HepG2 (cell line): Measurements from ENCODE around the gene POP7. TPM values are rescaled to one million over a fixed set of nuclear protein-coding genes. Genes with fewer than 3 reads are reported as not detected.

ENCODE experiments used
- ATAC-seq: fragments of 200-7000 bp; cut with Tn5 transposase; 3 replicates; pipeline ENCODE4 v1.9.1; 2020; ENCODE audit warnings: mild to moderate bottlenecking, moderate library complexity
- BruUV-seq: library from RNA; stranded (reverse); fragments of 400-500 nt; replicated peaks from 2 replicates; lab custom pipeline; 2021; lab: Mats Ljungman, UMichigan
- CTCF ChIA-PET: fragments of 300-600 bp; formaldehyde crosslinking; extraction: SDS; loops from one replicate; lab custom pipeline; 2021; ENCODE audit warnings: low total read pairs, inconsistent platforms, low intra/inter-chr PET ratio; lab: Yijun Ruan, JAX
- POLR2A ChIA-PET: fragments of 350-600 bp; sonication (Branson Sonifier 250); formaldehyde crosslinking; loops from one replicate; lab custom pipeline; 2020; ENCODE audit warnings: antibody characterized with exemption, inconsistent platforms; lab: Yijun Ruan, JAX
- DNase-seq: peaks from one replicate; pipeline ENCODE4 v3.0.0-alpha.2; 2015; ENCODE audit warnings: low spot score
- FAIRE-seq: peaks from 3 replicates; lab custom pipeline; 2011; peaks lifted over from hg19 to GRCh38; lab: Jason Lieb, UNC
- H2AFZ ChIP-seq: one replicate; pipeline ENCODE4 v1.6.1; 2011; ENCODE audit warnings: low read length, inconsistent platforms
- H3K27ac ChIP-seq: fragments of 300-600 bp; 3 replicates; pipeline ENCODE4 v1.8.0; 2011; ENCODE audit warnings: mixed run types, mild to moderate bottlenecking, mixed read lengths, low read length, inconsistent platforms; ENCODE audit not compliant: insufficient read depth; ENCODE audit errors: extremely low read length
- H3K27me3 ChIP-seq, 2 experiments: fragments of 200-600 bp in 1 of 2; 2 replicates in 1 of 2; 3 replicates in 1 of 2; pipeline versions ENCODE4 v1.6.0 to v1.8.0; 2011; ENCODE audit warnings: low read length in 2 of 2, mild to moderate bottlenecking in 2 of 2, moderate library complexity in 2 of 2, inconsistent platforms in 1 of 2; ENCODE audit not compliant: insufficient read depth in 2 of 2, control insufficient read depth in 1 of 2
- H3K36me3 ChIP-seq, 2 experiments: fragments of 200-600 bp in 1 of 2; replicated peaks in 1 of 2; 2 replicates in 1 of 2; 3 replicates in 1 of 2; pipeline versions ENCODE4 v1.5.1 to v1.8.0; 2011; ENCODE audit warnings: low read length in 2 of 2, inconsistent platforms in 1 of 2; ENCODE audit not compliant: insufficient read depth in 2 of 2, control insufficient read depth in 1 of 2
- H3K4me1 ChIP-seq: 2 replicates; pipeline ENCODE4 v1.5.1; 2012; ENCODE audit warnings: low read length, inconsistent platforms; ENCODE audit not compliant: insufficient read depth
- H3K4me2 ChIP-seq: 2 replicates; pipeline ENCODE4 v1.6.0; 2011; ENCODE audit warnings: low read depth, low read length, inconsistent platforms
- H3K4me3 ChIP-seq, 3 experiments: fragments of 200-600 bp in 1 of 3; sonication (generic), shearing (Covaris generic) in 1 of 3; replicated peaks in 1 of 3; 2 replicates each; pipeline ENCODE4 v1.5.1; 2011 to 2016; ENCODE audit warnings: low read length in 3 of 3, inconsistent platforms in 2 of 3, low read depth in 2 of 3, mild to moderate bottlenecking in 2 of 3, control low read depth in 1 of 3, mixed read lengths in 1 of 3; ENCODE audit not compliant: insufficient read depth in 1 of 3
- H3K79me2 ChIP-seq: one replicate; pipeline ENCODE4 v1.6.1; 2011; ENCODE audit warnings: low read length, inconsistent platforms; ENCODE audit not compliant: insufficient read depth
- H3K9ac ChIP-seq: 2 replicates; pipeline ENCODE4 v1.6.0; 2011; ENCODE audit warnings: mild to moderate bottlenecking, low read depth, low read length, inconsistent platforms; ENCODE audit not compliant: insufficient read depth
- H3K9me3 ChIP-seq: 2 replicates; pipeline ENCODE4 v1.5.1; 2012; ENCODE audit warnings: mild to moderate bottlenecking, low read length
- H4K20me1 ChIP-seq: 2 replicates; pipeline ENCODE4 v1.6.0; 2011; ENCODE audit warnings: inconsistent platforms, mild to moderate bottlenecking, low read length, moderate library complexity; ENCODE audit not compliant: insufficient read depth
- AGO1 ChIP-seq: fragments of 200-400 bp; formaldehyde crosslinking; IDR thresholded peaks from 2 replicates; pipeline ENCODE4 v1.6.1; 2017; ENCODE audit warnings: mild to moderate bottlenecking, low read depth, low read length, moderate library complexity; ENCODE audit not compliant: poor library complexity, severe bottlenecking
- ETS1 ChIP-seq: sonication (generic); formaldehyde crosslinking; IDR thresholded peaks from 2 replicates; pipeline ENCODE4 v1.4.0; 2020; ENCODE audit warnings: missing genetic modification reagents
- MED13 ChIP-seq: sonication (generic); formaldehyde crosslinking; IDR thresholded peaks from 2 replicates; pipeline ENCODE4 v1.5.0; 2020; ENCODE audit warnings: missing genetic modification reagents
- NFAT5 ChIP-seq: sonication (generic); formaldehyde crosslinking; IDR thresholded peaks from 2 replicates; pipeline ENCODE4 v1.4.0; 2020; ENCODE audit warnings: missing genetic modification reagents
- ZBTB39 ChIP-seq: sonication (generic); formaldehyde crosslinking; IDR thresholded peaks from 2 replicates; pipeline ENCODE4 v1.5.0; 2020; ENCODE audit warnings: missing genetic modification reagents
- ZNF407 ChIP-seq: sonication (generic); formaldehyde crosslinking; IDR thresholded peaks from one replicate; pipeline ENCODE4 v1.5.1; 2020; ENCODE audit warnings: mild to moderate bottlenecking, missing genetic modification reagents; ENCODE audit errors: not compliant biosample characterization
- ZSCAN31 ChIP-seq: sonication (generic); formaldehyde crosslinking; IDR thresholded peaks from 2 replicates; pipeline ENCODE4 v1.5.0; 2020; ENCODE audit warnings: low read depth, mild to moderate bottlenecking, missing genetic modification reagents
- WGBS: methylation state at CpG from one replicate; pipeline ENCODE4 v1.1.6; 2017; ENCODE audit warnings: low lambda C conversion rate; 5-methylcytosine and 5-hydroxymethylcytosine counted together
- in situ Hi-C: cut with HindIII; loops from 2 replicates; pipeline ENCODE4 v1.10.0; 2017; ENCODE audit warnings: low pct_unique_long_range_greater_than_20kb; ENCODE audit not compliant: extremely low pct_ligation_motif_present
- intact Hi-C: fragments of 100-400 bp; cut with micrococcal nuclease; formaldehyde crosslinking; loops from one replicate; pipeline ENCODE4 v1.10.0; 2022; ENCODE audit not compliant: unreplicated experiment
- polyA plus RNA-seq, 8 experiments: library from polyadenylated mRNA; depleted of rRNA in 3 of 8; stranded (reverse) in 7 of 8; unstranded in 1 of 8; fragments of >200 nt; fragmentation: Illumina TruSeq in 4 of 8; extraction: Trizol in 4 of 8; gene quantifications; 2 replicates each; pipeline versions ENCODE4 v1.2.1 to v1.2.3, GENCODE V29; 2011 to 2016; ENCODE audit warnings: low read depth in 4 of 8, missing spikeins in 1 of 8, mixed read lengths in 1 of 8; ENCODE audit not compliant: insufficient read depth in 1 of 8
- total RNA-seq, 5 experiments: library from RNA; depleted of rRNA; stranded (reverse); fragments of >200 nt; fragmentation: Illumina TruSeq; extraction: Trizol; gene quantifications; 2 replicates each; pipeline ENCODE4 v1.2.3, GENCODE V29; 2016; ENCODE audit warnings: low read depth in 1 of 5

POP7 gene
- total and polyA plus RNA-seq, 2 of the 13 experiments (the other 11 are each of a cell fraction or from before 2014, with no cell fraction given): 63.9 to 91.1 TPM

GRCh38 chr7:100710452-100710851 lies 4.5 kb downstream of the POP7 start:
- no peak overlapping the region for H3K4me3 ChIP-seq
- H4K20me1 ChIP-seq: no peaks in the 10 kb centered on the region
- no peak overlapping the region for H2AFZ ChIP-seq
- no peak overlapping the region for H3K27ac ChIP-seq
- no peaks in the 10 kb centered on the region for H3K9me3 ChIP-seq
- FAIRE-seq (no peak), ATAC-seq (no peak), DNase-seq (no peak)
- no peak overlapping the region for H3K4me2 ChIP-seq
- H3K36me3 ChIP-seq: no peaks in the 10 kb centered on the region
- POLR2A ChIA-PET: no interaction called here
- no peaks in the 10 kb centered on the region for H3K27me3 ChIP-seq
- BruUV-seq: no TSS peak
- CTCF ChIA-PET: interaction anchor here (0.6 kb wide), 1 partner anchor 147 kb away, joined by 3 read pairs; no protein-coding TSS in a partner anchor
- intact Hi-C loops (no loop called here), in situ Hi-C loops (no loop called here)
- no peak overlapping the region for H3K9ac ChIP-seq
- H3K79me2 ChIP-seq: peaks cover 18% of the 10 kb centered on the region
- WGBS: 99% methylated on average over 4 of the region's 4 CpGs
- H3K4me1 ChIP-seq: peaks cover 20% of the 10 kb centered on the region
- TF ChIP-seq ZBTB39 (CRISPR knock-in tag) (no peak), MED13 (no peak), ZSCAN31 (CRISPR knock-in tag) (no peak), ZNF407 (CRISPR knock-in tag) (no peak), AGO1 (no peak), ETS1 (CRISPR knock-in tag) (no peak), NFAT5 (CRISPR knock-in tag) (no peak)
